ENCODE results near the gene RHEB.
"Not testable (repeated sequence)": the region's sequence is repeated elsewhere in the genome, so short reads cannot be mapped to it uniquely, and the experiment has no call there.

RHEB gene

DNA sequence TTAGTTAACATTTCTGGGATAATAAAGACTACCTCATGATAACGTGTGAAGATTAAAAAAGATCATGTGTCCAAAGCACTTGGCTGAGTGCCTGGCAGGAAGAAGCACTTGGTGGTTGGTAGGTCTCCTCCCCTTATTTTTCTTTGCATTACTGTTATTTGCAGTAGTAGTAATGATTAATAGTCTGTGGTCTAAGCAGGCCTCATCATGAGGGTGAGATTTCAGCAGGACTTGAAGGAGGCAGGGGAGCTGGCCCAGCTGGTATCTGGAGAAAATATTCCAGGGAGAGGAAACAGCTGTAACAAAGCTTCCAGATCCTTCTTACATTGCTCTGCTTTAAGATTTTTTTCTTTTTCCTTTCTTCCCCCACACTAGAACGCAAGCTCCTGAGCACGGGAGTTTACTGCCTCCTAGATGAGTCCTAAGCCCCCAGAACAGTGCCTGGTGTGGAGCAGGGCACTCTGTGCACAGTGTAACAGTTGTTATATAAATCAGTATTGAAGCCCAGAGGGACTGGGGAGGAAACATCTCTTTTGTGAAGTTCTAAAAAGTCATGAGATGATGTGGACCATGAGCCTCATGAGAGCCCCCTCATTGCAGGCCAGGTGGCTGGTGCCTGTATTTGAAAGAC, 31.1 kb upstream of the RHEB start:
- H3K36me3 ChIP-seq (ENCODE audit: control insufficient read depth, insufficient read depth, low read length) = no peaks in the 10 kb centered on the region
- H3K27me3 ChIP-seq (ENCODE audit: control insufficient read depth, insufficient read depth, low read length) = no peaks in the 10 kb centered on the region
- no peaks in the 10 kb centered on the region for H3K4me1 ChIP-seq (ENCODE audit: control insufficient read depth, insufficient read depth, low read length)
- H3K9ac ChIP-seq (ENCODE audit: low read length) = no peak overlapping the region
- H3K27ac ChIP-seq (ENCODE audit: low read depth, low read length) = no peak overlapping the region
- no peak overlapping the region for H3K4me3 ChIP-seq (ENCODE audit: low read depth, low read length)
- peaks cover 5% of the 10 kb centered on the region for H3K9me3 ChIP-seq (ENCODE audit: control insufficient read depth, insufficient read depth, low read depth, low read length)

DNA sequence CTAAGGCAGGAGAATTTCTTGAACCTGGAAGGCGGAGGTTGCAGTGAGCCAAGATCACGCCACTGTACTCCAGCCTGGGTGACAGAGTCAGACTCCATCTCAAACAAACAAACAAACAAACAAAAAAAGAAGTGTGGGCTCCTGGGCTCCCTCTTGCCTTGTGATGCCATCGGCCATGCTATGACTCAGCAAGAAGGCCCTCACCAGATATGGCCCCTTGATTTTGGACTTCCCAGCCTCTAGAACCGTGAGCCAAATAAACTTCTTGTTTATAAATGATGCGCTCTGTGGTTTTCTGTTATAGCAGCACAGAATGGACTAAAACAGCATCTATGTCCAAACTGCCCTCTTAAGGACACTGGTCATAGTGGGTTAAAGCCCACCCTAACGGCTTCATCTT, 29.9 kb upstream of the RHEB start:
- no peak overlapping the region for H3K4me3 ChIP-seq (ENCODE audit: low read depth, low read length)
- H3K9ac ChIP-seq (ENCODE audit: low read length) = no peak overlapping the region
- peaks cover 5% of the 10 kb centered on the region for H3K9me3 ChIP-seq (ENCODE audit: control insufficient read depth, insufficient read depth, low read depth, low read length)
- no peaks in the 10 kb centered on the region for H3K4me1 ChIP-seq (ENCODE audit: control insufficient read depth, insufficient read depth, low read length)
- H3K36me3 ChIP-seq (ENCODE audit: control insufficient read depth, insufficient read depth, low read length) = no peaks in the 10 kb centered on the region
- no peak overlapping the region for H3K27ac ChIP-seq (ENCODE audit: low read depth, low read length)
- H3K27me3 ChIP-seq (ENCODE audit: control insufficient read depth, insufficient read depth, low read length) = no peaks in the 10 kb centered on the region

DNA sequence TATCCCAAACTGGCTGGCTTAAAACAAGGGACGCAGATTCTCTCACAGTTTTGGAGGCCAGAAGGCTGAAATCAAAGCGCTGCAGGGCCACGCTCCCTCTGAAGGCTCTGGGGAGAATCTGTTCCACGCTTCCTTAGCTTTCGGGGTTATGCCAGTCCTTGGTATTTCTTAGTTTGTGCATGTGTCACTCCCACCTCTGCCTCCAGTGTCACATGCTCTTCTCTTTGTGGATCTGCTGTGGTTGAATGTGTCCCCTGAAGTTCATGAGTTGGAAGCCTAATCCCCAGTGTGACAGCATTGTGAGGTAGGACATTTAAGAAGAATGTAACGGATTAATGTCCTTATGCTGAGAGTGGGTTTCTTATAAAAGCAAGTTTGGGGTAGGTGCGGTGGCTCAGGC, 29.4 kb upstream of the RHEB start:
- no peak overlapping the region for H3K9ac ChIP-seq (ENCODE audit: low read length)
- no peaks in the 10 kb centered on the region for H3K36me3 ChIP-seq (ENCODE audit: control insufficient read depth, insufficient read depth, low read length)
- no peaks in the 10 kb centered on the region for H3K4me1 ChIP-seq (ENCODE audit: control insufficient read depth, insufficient read depth, low read length)
- no peak overlapping the region for H3K4me3 ChIP-seq (ENCODE audit: low read depth, low read length)
- no peaks in the 10 kb centered on the region for H3K27me3 ChIP-seq (ENCODE audit: control insufficient read depth, insufficient read depth, low read length)
- no peak overlapping the region for H3K27ac ChIP-seq (ENCODE audit: low read depth, low read length)
- peaks cover 5% of the 10 kb centered on the region for H3K9me3 ChIP-seq (ENCODE audit: control insufficient read depth, insufficient read depth, low read depth, low read length)

DNA sequence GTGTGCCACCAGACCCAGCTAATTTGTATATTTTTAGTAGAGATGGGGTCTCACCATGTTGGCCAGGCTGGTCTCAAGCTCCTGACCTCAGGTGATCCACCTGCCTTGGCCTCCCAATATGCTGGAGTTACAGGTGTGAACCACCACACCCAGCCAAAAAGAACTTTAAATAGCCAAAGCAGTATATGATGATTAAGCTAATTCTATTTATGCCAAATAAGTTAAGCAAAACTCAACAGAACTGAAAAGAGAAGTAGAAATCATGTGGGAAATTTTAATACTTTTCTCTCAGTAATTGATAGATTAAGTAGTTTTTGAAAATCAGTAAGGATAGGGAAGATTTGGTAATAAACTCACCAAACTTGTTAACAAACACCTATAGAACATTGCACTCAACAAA, 24.5 kb upstream of the RHEB start:
- H3K4me3 ChIP-seq (ENCODE audit: low read depth, low read length) = no peak overlapping the region
- H3K9ac ChIP-seq (ENCODE audit: low read length) = no peak overlapping the region
- H3K36me3 ChIP-seq (ENCODE audit: control insufficient read depth, insufficient read depth, low read length) = no peaks in the 10 kb centered on the region
- no peak overlapping the region for H3K27ac ChIP-seq (ENCODE audit: low read depth, low read length)
- H3K27me3 ChIP-seq (ENCODE audit: control insufficient read depth, insufficient read depth, low read length) = no peaks in the 10 kb centered on the region
- H3K4me1 ChIP-seq (ENCODE audit: control insufficient read depth, insufficient read depth, low read length) = peaks cover 2% of the 10 kb centered on the region; the same call in 1 of the 2 replicates
- no peaks in the 10 kb centered on the region for H3K9me3 ChIP-seq (ENCODE audit: control insufficient read depth, insufficient read depth, low read depth, low read length)

DNA sequence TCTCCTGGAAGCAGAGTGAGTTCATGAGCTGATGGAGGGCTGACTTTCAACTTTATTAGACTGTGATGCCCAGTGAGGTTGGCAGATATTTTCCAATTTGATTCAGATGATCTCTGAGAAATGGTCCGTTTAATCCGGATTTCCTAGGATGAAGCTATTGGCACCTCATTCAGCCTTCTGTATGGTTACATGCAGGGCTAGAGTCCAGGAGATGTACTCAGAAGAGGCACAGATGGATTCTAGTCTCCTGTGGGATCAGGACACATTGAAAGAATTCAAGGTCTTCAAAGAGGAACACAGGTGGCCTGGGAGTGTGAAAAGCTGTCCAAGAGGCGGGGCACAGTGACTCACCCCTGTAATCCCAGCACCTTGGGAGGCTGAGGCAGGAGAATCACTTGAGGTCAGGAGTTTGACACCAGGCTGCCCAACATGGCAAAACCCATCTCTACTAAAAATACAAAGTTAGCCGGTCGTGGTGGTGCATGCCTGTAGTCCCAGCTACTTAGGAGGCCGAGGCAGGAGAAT, 23.0 kb upstream of the RHEB start:
- Histone ChIP-seq H3K4me1 (ENCODE audit: control insufficient read depth, insufficient read depth, low read length) (peaks cover 7% of the 10 kb centered on the region), H3K27me3 (ENCODE audit: control insufficient read depth, insufficient read depth, low read length) (no peaks in the 10 kb centered on the region), H3K9me3 (ENCODE audit: control insufficient read depth, insufficient read depth, low read depth, low read length) (no peaks in the 10 kb centered on the region), H3K9ac (ENCODE audit: low read length) (no peak overlapping the region), H3K4me3 (ENCODE audit: low read depth, low read length) (no peak overlapping the region), H3K27ac (ENCODE audit: low read depth, low read length) (no peak overlapping the region), H3K36me3 (ENCODE audit: control insufficient read depth, insufficient read depth, low read length) (no peaks in the 10 kb centered on the region)

DNA sequence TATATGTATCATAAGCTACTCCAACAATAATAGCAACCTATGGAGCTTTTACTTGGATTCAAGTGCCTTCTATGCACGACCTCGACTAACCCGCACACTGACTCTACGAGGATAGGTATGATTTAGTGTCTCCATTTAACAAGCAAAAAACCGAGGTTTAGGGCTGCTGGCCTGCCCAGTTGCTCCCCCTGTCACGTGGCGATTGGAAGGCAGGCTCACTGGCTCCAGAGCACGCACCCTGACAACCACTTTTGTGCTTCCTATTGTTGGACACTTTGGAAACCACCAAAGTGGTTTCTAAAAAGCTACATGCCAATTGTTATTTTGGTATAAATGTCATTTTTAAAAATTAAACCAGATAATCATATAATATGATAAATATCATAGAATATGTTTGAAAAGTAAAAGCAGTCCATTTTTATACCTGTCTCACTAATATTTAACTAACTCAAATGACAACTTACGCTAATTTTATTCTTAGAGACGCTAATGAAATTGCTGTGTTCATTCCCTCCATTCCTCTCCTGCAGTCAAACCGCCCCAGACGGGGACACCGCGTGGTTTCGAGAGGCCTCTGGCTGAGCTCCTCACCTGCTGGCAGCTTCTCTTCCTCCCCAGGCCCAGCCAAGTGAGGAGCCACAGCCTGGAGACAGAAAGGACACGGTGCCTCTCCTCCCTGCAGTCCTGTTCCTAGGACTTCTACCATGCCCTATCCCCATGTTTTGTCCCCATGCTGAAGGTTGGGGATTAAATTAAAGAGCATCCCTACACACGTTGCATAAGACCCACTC, 22.2 kb upstream of the RHEB start:
- H3K27me3 ChIP-seq (ENCODE audit: control insufficient read depth, insufficient read depth, low read length) = no peaks in the 10 kb centered on the region
- no peak overlapping the region for H3K27ac ChIP-seq (ENCODE audit: low read depth, low read length)
- H3K9me3 ChIP-seq (ENCODE audit: control insufficient read depth, insufficient read depth, low read depth, low read length) = no peaks in the 10 kb centered on the region
- H3K9ac ChIP-seq (ENCODE audit: low read length) = no peak overlapping the region
- H3K4me3 ChIP-seq (ENCODE audit: low read depth, low read length) = no peak overlapping the region
- H3K36me3 ChIP-seq (ENCODE audit: control insufficient read depth, insufficient read depth, low read length) = no peaks in the 10 kb centered on the region
- H3K4me1 ChIP-seq (ENCODE audit: control insufficient read depth, insufficient read depth, low read length) = peaks cover 7% of the 10 kb centered on the region

DNA sequence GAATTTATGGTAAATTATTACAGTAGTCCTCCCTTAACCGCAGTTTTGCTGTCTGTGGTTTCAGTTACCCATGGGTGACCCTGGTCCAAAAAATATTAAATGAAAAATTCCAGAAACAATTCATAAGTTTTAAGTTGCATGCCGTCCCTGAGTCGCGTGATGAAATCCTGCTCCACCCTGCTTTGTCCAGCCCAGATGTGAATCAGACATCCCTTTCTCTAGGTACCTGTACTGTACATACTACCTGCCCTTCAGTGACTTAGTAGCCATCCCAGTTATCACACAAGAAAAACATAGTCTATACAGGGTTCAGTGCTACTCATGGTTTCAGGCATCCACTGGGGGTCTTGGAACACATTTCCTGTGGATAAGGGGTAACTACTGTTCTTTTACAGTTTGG, 20.5 kb upstream of the RHEB start:
- Histone ChIP-seq H3K27ac (ENCODE audit: low read depth, low read length) (no peak overlapping the region), H3K9me3 (ENCODE audit: control insufficient read depth, insufficient read depth, low read depth, low read length) (no peaks in the 10 kb centered on the region), H3K9ac (ENCODE audit: low read length) (no peak overlapping the region), H3K27me3 (ENCODE audit: control insufficient read depth, insufficient read depth, low read length) (no peaks in the 10 kb centered on the region), H3K4me3 (ENCODE audit: low read depth, low read length) (no peak overlapping the region), H3K36me3 (ENCODE audit: control insufficient read depth, insufficient read depth, low read length) (no peaks in the 10 kb centered on the region), H3K4me1 (ENCODE audit: control insufficient read depth, insufficient read depth, low read length) (peaks cover 7% of the 10 kb centered on the region)

DNA sequence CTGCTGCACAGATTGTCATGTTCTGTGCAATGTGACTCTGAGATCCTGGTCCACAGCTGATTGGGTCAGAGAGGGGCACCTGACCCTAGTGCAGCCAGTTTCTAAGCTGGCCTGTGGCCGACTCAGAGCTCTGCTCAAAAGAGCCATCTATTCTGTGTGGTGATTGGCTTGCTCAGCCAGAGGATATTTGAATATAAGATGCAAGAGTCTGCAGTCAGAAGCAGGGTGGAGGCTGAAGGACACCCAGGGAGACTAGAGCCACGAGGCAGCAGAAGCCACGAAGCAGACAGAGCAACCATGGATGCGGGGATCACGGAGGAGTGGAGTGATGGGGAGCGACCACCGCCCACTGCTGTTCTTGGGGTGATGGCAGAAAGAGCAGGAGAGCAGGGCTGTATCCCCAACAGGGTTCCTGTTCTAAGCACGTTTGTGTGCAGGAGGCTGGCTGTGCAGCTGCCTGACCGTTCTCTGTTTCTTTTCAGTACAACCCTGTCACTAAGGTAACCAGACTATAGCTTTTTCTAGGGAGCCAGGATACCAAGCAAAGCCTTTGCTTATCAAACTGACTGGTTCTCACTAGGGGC, 19.5 kb upstream of the RHEB start:
- H3K9me3 ChIP-seq (ENCODE audit: control insufficient read depth, insufficient read depth, low read depth, low read length) = no peaks in the 10 kb centered on the region
- H3K4me1 ChIP-seq (ENCODE audit: control insufficient read depth, insufficient read depth, low read length) = peaks cover 7% of the 10 kb centered on the region
- no peak overlapping the region for H3K27ac ChIP-seq (ENCODE audit: low read depth, low read length)
- H3K36me3 ChIP-seq (ENCODE audit: control insufficient read depth, insufficient read depth, low read length) = no peaks in the 10 kb centered on the region
- no peak overlapping the region for H3K4me3 ChIP-seq (ENCODE audit: low read depth, low read length)
- H3K27me3 ChIP-seq (ENCODE audit: control insufficient read depth, insufficient read depth, low read length) = no peaks in the 10 kb centered on the region
- H3K9ac ChIP-seq (ENCODE audit: low read length) = no peak overlapping the region

DNA sequence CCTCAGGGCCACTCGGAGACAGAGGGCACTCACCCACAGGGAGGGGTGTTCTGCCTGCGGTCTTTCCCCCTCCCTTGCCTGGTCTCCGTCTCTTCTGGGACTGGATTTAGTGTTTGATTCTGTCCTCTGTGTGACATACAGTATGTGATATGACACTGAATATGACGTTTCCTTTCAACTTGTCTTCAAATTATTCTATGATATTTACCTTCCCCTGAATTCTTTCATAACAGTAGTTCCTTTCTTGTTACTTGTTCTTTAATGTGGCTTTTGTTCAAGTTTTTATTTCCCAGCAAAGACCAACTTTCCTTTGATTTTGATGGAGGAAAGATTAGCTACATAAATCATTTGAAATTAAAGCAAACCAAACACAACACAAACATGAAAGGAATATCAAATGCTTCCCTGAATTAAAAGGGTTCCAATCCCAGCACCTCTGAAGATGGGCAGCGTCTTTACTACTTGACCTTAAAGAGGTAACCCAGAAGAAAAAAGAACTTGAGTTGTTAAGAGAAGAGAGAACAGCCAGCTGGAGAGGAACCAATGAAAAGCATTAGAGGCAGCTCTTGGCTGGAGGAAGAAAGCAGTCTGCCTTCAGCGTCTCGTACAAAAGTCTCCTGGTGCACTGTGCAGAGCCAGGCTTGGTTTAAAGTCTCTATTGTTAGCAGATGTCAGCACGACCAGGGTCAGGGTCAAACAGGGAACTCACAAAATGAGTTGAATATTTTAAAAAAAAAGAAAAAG, 18.3 kb upstream of the RHEB start:
- Histone ChIP-seq H3K36me3 (ENCODE audit: control insufficient read depth, insufficient read depth, low read length) (no peaks in the 10 kb centered on the region), H3K27ac (ENCODE audit: low read depth, low read length) (no peak overlapping the region), H3K9ac (ENCODE audit: low read length) (no peak overlapping the region)

DNA sequence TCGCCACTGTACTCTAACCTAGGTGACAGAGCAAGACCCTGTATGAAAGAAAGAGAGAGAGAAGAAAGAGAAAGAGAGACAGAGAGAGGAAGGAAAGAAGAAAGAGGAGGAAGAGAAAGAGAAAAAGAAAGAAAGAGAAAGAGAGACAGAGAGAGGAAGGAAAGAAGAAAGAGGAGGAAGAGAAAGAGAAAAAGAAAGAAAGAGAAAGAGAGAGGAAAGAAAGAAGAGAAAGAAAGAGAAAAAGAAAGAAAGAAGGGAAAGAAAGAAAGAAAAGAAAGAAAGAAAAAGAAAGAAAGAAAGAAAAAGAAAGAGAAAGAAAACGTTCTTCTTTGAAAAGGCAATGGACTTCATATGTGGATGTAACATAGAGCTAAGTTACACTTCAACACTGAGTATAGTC, 16.5 kb upstream of the RHEB start:
- not testable (repeated sequence) for H3K4me1 ChIP-seq (ENCODE audit: control insufficient read depth, insufficient read depth, low read length); H3K9me3 ChIP-seq (ENCODE audit: control insufficient read depth, insufficient read depth, low read depth, low read length); H3K36me3 ChIP-seq (ENCODE audit: control insufficient read depth, insufficient read depth, low read length); H3K27me3 ChIP-seq (ENCODE audit: control insufficient read depth, insufficient read depth, low read length); H3K9ac ChIP-seq (ENCODE audit: low read length); H3K4me3 ChIP-seq (ENCODE audit: low read depth, low read length); H3K27ac ChIP-seq (ENCODE audit: low read depth, low read length)

More for the DNA sequence above, 18.3 kb upstream of the RHEB start:
- no peak overlapping the region for H3K4me3 ChIP-seq (ENCODE audit: low read depth, low read length)
- H3K9me3 ChIP-seq (ENCODE audit: control insufficient read depth, insufficient read depth, low read depth, low read length) = no peaks in the 10 kb centered on the region
- peaks cover 7% of the 10 kb centered on the region for H3K4me1 ChIP-seq (ENCODE audit: control insufficient read depth, insufficient read depth, low read length)
- H3K27me3 ChIP-seq (ENCODE audit: control insufficient read depth, insufficient read depth, low read length) = no peaks in the 10 kb centered on the region

DNA sequence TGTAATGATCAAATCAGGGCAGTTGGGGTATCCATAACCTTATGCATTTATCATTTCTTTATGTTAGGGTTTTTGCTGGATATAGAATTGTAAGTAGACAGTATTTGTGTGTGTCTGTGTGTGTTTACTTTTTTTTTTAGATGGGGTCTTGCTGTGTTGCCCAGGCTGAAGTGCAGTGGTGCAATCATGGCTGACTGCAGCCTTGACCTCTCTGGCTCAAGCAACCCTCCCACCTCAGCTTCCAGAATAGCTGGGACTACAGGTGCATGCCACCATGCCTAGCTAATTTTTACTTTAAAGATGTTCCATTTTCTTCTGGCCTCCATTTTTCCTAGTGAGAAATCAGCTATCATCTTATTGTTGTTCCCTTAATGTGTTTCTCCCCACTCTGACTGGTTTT, 10.1 kb upstream of the RHEB start:
- Histone ChIP-seq H3K9ac (ENCODE audit: low read length) (no peak overlapping the region), H3K27me3 (ENCODE audit: control insufficient read depth, insufficient read depth, low read length) (no peaks in the 10 kb centered on the region), H3K4me3 (ENCODE audit: low read depth, low read length) (no peak overlapping the region), H3K4me1 (ENCODE audit: control insufficient read depth, insufficient read depth, low read length) (no peaks in the 10 kb centered on the region), H3K9me3 (ENCODE audit: control insufficient read depth, insufficient read depth, low read depth, low read length) (peaks cover 11% of the 10 kb centered on the region), H3K36me3 (ENCODE audit: control insufficient read depth, insufficient read depth, low read length) (no peaks in the 10 kb centered on the region), H3K27ac (ENCODE audit: low read depth, low read length) (no peak overlapping the region)

Measured in HUES6 (cell line).